ENCODE measurements around the gene DMXL2.

The DMXL2 gene

DNA sequence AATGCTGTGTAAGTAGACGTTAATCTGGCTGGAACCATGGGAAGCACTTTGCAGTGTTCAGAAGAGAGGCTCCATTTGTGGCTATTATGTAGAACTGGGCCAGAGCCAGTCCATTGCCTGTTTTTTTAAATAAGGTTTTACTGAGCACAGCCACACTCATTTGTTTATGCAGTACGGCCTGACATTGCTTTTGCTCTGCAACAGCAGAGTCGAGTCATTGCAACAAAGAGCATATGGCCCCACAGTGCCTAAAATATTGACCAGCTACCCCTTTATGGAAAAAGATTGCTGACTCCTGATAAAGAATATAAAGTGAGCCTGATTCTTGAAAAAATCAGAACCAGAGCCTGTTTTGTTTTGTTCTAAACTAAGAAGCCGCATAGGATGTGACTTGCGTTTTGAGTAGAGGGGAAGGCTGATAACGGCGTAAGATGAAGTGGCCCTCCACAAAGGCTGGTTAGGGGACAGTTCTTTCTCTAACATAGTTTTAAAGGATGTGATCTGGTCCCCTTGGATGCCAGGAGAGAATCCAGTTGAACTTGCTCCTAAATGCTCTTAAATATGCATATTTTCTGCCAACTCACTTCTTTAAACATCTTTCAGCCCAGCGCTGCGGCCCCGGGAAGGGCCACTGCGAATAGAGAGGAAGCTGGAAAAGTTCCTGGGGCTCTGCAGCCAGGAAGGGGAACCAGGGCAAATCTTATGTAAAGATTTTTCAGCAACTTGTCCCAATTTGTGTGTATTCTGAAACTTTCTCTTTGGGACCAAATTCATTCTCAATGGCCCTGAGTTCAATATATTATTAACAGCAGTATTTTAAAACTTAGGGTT is 216.7 kb downstream of the DMXL2 start:
- DNase-seq (ENCODE audit: low spot score) = no peak

DNA sequence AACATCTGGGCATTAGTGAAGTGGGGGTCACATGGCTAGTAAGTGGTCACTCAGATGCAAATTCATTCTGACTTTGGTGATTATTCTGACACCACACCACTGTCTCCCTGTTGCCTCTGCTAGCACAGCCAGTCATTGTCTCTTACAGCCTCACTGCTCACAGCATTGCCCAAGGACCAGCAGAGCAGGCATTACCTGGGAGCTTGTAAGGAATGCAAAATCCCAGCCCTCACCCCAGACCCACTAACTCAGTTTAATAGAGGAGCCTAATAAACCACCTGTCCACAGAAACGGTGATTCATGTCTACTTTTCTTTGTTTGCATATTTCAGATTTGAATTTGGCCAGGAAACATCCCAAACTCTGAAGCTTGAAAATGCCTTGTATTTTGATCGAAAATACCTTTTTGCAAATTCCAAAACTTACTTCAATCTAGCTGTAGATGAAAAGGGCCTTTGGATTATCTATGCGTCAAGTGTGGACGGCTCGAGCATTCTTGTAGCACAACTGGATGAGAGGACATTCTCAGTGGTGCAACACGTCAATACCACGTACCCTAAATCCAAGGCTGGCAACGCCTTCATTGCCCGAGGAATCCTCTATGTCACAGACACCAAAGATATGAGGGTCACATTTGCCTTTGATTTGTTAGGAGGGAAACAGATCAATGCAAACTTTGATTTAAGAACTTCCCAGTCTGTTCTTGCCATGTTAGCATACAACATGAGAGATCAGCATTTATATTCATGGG is 218.4 kb downstream of the DMXL2 start:
- DNase-seq (ENCODE audit: low spot score) = no peak

DNA sequence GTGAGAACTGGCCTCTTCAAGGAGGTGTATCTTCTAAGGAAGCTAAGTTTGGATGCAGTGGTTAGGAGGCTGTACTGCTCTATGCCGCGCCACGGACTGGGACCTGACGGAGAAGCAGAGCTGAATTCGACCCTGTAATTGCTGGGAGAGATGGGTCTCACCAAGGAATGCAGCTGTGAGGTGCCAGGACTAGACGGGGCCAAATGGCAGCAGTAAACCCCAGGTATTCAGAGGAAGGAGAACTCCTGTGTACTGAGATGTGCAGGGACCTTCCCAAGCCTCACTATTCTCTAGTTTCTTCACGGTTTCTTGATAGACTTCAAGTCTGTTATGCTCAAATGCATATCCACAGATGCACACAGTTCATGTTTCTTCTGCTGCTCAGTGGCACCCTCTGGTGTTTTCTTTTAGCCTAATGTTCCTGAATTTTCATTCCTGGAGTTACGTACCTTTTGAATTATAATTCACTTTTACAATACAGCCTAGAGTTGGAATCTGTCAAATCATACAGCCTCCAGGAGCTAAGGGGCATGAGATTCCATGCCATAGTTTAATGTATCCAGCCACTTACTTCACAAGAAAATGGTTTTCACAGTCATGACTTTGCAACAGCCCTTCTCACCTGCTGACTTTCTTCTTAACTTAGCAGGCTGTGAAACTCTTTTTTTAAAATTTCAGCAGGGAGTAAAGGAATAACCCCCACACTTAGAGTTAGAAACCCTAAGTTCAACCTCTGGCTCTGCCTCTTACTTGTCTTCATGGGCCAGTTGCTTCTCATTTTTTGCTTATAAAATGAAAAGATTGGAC is 219.3 kb downstream of the DMXL2 start:
- no peak for DNase-seq (ENCODE audit: low spot score)

DNA sequence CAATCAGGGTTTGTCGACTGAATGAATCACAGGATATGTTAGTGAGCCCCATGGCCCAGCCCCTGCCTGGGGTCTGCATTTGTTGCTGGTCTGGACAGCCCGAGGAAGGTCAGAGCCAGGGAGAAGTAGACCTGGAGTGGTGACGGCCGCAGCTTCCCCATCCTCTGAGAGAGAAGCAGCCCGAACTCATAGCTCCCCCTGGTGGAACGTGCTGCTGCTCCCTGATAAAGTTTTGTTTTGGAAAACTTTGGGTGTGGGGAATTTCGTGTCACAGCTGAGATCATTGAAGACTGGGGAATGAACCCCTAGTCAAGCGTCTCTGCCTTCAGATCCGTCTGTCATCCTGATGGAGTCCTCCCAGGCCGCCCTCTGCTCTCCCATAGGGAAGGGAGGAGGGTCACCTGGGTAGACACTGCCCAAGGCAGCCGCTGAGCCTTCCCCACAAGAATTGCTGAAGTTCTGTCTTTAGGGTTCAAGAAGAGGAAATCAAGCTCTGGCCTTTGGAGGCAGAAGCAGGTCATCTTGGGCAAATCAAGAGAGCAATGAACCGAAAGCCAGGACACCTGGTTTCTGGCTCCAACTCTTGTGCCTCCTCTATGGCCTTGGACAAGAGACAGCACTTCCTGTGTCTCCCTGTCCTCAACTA is 220.6 kb downstream of the DMXL2 start:
- DNase-seq (ENCODE audit: low spot score) = no peak

DNA sequence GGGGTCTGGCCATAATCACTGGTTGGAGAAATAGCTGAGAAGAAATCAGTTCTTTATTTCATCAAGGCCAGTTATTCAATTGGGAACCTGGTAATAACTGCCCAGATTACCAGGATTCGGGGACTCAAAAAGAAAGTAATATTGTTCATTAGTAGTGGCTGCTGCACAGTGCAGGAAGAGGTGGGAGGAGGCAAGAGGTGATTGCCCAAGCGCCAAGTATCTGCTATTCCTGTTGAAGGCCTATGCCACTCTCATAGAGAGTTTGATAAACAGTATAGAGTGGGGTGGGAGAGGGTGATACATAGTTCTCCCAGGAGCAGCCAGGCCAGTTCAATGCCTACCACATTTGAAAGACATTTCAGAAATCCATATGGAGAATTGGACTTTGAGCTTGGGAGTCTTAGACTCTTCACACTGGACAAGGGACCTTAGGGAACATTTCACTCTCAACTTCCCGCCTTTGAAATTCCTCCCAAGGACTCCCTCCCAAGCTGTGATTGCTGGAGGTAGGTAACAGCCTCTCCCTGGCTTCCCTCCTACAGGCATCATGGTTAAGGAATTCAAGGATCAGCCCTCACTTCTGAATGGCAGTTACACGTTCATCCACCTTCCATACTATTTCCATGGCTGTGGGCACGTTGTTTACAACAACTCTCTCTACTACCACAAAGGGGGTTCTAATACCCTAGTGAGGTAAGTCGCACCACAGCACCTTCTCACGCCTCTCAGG is 221.4 kb downstream of the DMXL2 start:
- no peak for DNase-seq (ENCODE audit: low spot score)

DNA sequence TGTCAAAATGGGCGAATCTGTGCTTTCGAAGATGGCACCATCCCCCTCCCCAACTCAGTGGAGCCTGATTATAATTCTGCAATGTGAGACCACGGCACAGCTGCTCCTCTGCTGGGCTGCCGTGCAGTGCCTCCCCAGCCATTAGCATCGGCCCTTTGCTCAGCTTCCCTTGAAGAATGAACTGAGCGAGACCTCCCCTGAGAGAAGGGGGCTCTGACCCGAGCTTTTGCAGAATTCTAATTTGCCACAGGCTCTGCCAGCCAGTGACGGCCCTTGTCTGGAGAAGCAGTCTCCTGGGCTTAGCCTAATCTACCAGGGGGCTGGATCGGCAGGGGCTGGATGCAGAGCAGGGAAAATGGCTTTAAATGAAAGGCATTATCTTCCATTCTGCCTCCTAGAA is 223.9 kb downstream of the DMXL2 start:
- DNase-seq (ENCODE audit: low spot score) = no peak

Data from CD4-positive, alpha-beta T cell treated with Interleukin-6 at 100 ng/mL for 8 hours (primary cell).